HAP-1 (cell line): ENCODE measurements around the gene MS4A10.
"Not testable (repeated sequence)": the region's sequence is repeated elsewhere in the genome, so short reads cannot be mapped to it uniquely, and the experiment has no call there.

Experiments
- DNase-seq, 2 experiments: peaks; one replicate each; pipeline ENCODE4 v3.0.0-alpha.2; 2016 to 2020; ENCODE audit warnings: low spot score in 2 of 2
- H3K27me3 ChIP-seq: fragments of 250-450 bp; sonication (Bioruptor Pico); 2 replicates; pipeline ENCODE4 v1.5.1; 2020; ENCODE audit warnings: low read depth, mild to moderate bottlenecking, moderate library complexity
- H3K36me3 ChIP-seq: fragments of 250-450 bp; sonication (Bioruptor Pico); replicated peaks from 2 replicates; pipeline ENCODE4 v1.5.1; 2020; ENCODE audit warnings: mild to moderate bottlenecking
- H3K4me1 ChIP-seq: fragments of 250-450 bp; sonication (Bioruptor Pico); 2 replicates; pipeline ENCODE4 v1.5.1; 2020; ENCODE audit warnings: mild to moderate bottlenecking
- H3K4me3 ChIP-seq: fragments of 250-450 bp; sonication (Bioruptor Pico); 2 replicates; pipeline ENCODE4 v1.5.1; 2020; ENCODE audit warnings: mild to moderate bottlenecking, moderate library complexity
- H3K9me3 ChIP-seq: fragments of 250-450 bp; sonication (Bioruptor Pico); 2 replicates; pipeline ENCODE4 v1.5.1; 2020; ENCODE audit warnings: mild to moderate bottlenecking, moderate library complexity
- in situ Hi-C: fragments of 300-500 bp; cut with MboI; formaldehyde crosslinking; loops from 3 replicates; pipeline ENCODE4 v1.14.3; 2020; ENCODE audit warnings: low sequenced_read_pairs, inconsistent platforms, mixed read lengths

MS4A10 gene

GRCh38 chr11:60810151-60810550 is 25.0 kb downstream of the MS4A10 start:
- H3K27me3 ChIP-seq, result no peaks in the 10 kb centered on the region
- in situ Hi-C loops, result no loop called here
- H3K9me3 ChIP-seq, result no peaks in the 10 kb centered on the region
- no peaks in the 10 kb centered on the region for H3K4me1 ChIP-seq
- no peak for DNase-seq
- H3K36me3 ChIP-seq, result no peaks in the 10 kb centered on the region
- no peak overlapping the region for H3K4me3 ChIP-seq

- Histone ChIP-seq H3K9me3 (no peaks in the 10 kb centered on the region), H3K36me3 (no peaks in the 10 kb centered on the region), H3K4me3 (no peak overlapping the region), H3K4me1 (no peaks in the 10 kb centered on the region), H3K27me3 (no peaks in the 10 kb centered on the region)
- no peak for DNase-seq
- in situ Hi-C loops, result no loop called here
Observed at GRCh38 chr11:60810569-60810968, 25.4 kb downstream of the MS4A10 start.

- Histone ChIP-seq H3K27me3 (no peaks in the 10 kb centered on the region), H3K9me3 (peaks cover 6% of the 10 kb centered on the region), H3K4me1 (no peaks in the 10 kb centered on the region), H3K4me3 (no peak overlapping the region), H3K36me3 (no peaks in the 10 kb centered on the region)
- in situ Hi-C loops, result no loop called here
- DNase-seq, result no peak
Observed at GRCh38 chr11:60813324-60813723, 28.2 kb downstream of the MS4A10 start.

GRCh38 chr11:60814112-60814511 is 29.0 kb downstream of the MS4A10 start:
- no peaks in the 10 kb centered on the region for H3K27me3 ChIP-seq
- no peaks in the 10 kb centered on the region for H3K36me3 ChIP-seq
- DNase-seq, result no peak
- peaks cover 6% of the 10 kb centered on the region for H3K9me3 ChIP-seq
- no peak overlapping the region for H3K4me3 ChIP-seq
- in situ Hi-C loops, result no loop called here
- H3K4me1 ChIP-seq, result no peaks in the 10 kb centered on the region

GRCh38 chr11:60816590-60817157 is 31.5 kb downstream of the MS4A10 start:
- no peak for DNase-seq
- Histone ChIP-seq H3K4me3 (no peak overlapping the region), H3K27me3 (no peaks in the 10 kb centered on the region), H3K36me3 (no peaks in the 10 kb centered on the region), H3K9me3 (peaks cover 6% of the 10 kb centered on the region), H3K4me1 (no peaks in the 10 kb centered on the region)
- in situ Hi-C loops, result no loop called here

GRCh38 chr11:60818057-60818456 is 32.9 kb downstream of the MS4A10 start:
- no peaks in the 10 kb centered on the region for H3K36me3 ChIP-seq
- no peak for DNase-seq
- in situ Hi-C loops, result no loop called here
- no peaks in the 10 kb centered on the region for H3K27me3 ChIP-seq
- no peaks in the 10 kb centered on the region for H3K4me1 ChIP-seq
- peaks cover 6% of the 10 kb centered on the region for H3K9me3 ChIP-seq
- no peak overlapping the region for H3K4me3 ChIP-seq

- in situ Hi-C loops, result no loop called here
Observed at GRCh38 chr11:60821827-60822599, 36.9 kb downstream of the MS4A10 start.

GRCh38 chr11:60823745-60824306 is 38.7 kb downstream of the MS4A10 start:
- H3K36me3 ChIP-seq, DNase-seq, in situ Hi-C loops, H3K4me3 ChIP-seq, H3K4me1 ChIP-seq, H3K9me3 ChIP-seq, H3K27me3 ChIP-seq: not testable (repeated sequence)

More at GRCh38 chr11:60821827-60822599, 36.9 kb downstream of the MS4A10 start:
- H3K9me3 ChIP-seq, result no peaks in the 10 kb centered on the region; the same call in 1 of the 2 replicates
- no peaks in the 10 kb centered on the region for H3K4me1 ChIP-seq
- no peaks in the 10 kb centered on the region for H3K27me3 ChIP-seq
- H3K4me3 ChIP-seq, result no peak overlapping the region
- H3K36me3 ChIP-seq, result no peaks in the 10 kb centered on the region
- no peak for DNase-seq

GRCh38 chr11:60825118-60825517 is 40.0 kb downstream of the MS4A10 start:
- Histone ChIP-seq H3K4me1 (no peaks in the 10 kb centered on the region), H3K27me3 (no peaks in the 10 kb centered on the region), H3K9me3 (no peaks in the 10 kb centered on the region), H3K4me3 (no peak overlapping the region), H3K36me3 (no peaks in the 10 kb centered on the region)
- DNase-seq, result no peak
- in situ Hi-C loops, result no loop called here

GRCh38 chr11:60825790-60826189 is 40.7 kb downstream of the MS4A10 start:
- H3K36me3 ChIP-seq, result no peaks in the 10 kb centered on the region
- H3K27me3 ChIP-seq, result no peaks in the 10 kb centered on the region
- no peak overlapping the region for H3K4me3 ChIP-seq
- no peaks in the 10 kb centered on the region for H3K9me3 ChIP-seq
- no peaks in the 10 kb centered on the region for H3K4me1 ChIP-seq
- DNase-seq, result no peak
- in situ Hi-C loops, result no loop called here

GRCh38 chr11:60830478-60831142 is 45.5 kb downstream of the MS4A10 start:
- no peaks in the 10 kb centered on the region for H3K27me3 ChIP-seq
- DNase-seq, result no peak
- H3K36me3 ChIP-seq, result no peaks in the 10 kb centered on the region
- in situ Hi-C loops, result no loop called here
- no peak overlapping the region for H3K4me3 ChIP-seq
- H3K4me1 ChIP-seq, result no peaks in the 10 kb centered on the region
- no peaks in the 10 kb centered on the region for H3K9me3 ChIP-seq

- H3K4me1 ChIP-seq, result no peaks in the 10 kb centered on the region
- H3K27me3 ChIP-seq, result no peaks in the 10 kb centered on the region
- no peaks in the 10 kb centered on the region for H3K9me3 ChIP-seq
- in situ Hi-C loops, result no loop called here
- no peak overlapping the region for H3K4me3 ChIP-seq
- H3K36me3 ChIP-seq, result no peaks in the 10 kb centered on the region
- peak; percentile 44 to 86 for DNase-seq
Observed at GRCh38 chr11:60831143-60831500, 46.0 kb downstream of the MS4A10 start.

- no peaks in the 10 kb centered on the region for H3K9me3 ChIP-seq
- DNase-seq, result no peak
- H3K36me3 ChIP-seq, result no peaks in the 10 kb centered on the region
- no peak overlapping the region for H3K4me3 ChIP-seq
- H3K27me3 ChIP-seq, result no peaks in the 10 kb centered on the region
- H3K4me1 ChIP-seq, result no peaks in the 10 kb centered on the region
- in situ Hi-C loops, result no loop called here
Observed at GRCh38 chr11:60831501-60832079, 46.5 kb downstream of the MS4A10 start.
